GM19239 (cell line): ENCODE data around the gene BICD2.
"Not testable (repeated sequence)": the region's sequence is repeated elsewhere in the genome, so short reads cannot be mapped to it uniquely, and the experiment has no call there.

Experiments used
- DNase-seq: peaks from one replicate; pipeline ENCODE4 v3.0.0; 2011; ENCODE audit warnings: low spot score; ENCODE audit not compliant: insufficient read length
- FAIRE-seq: peaks from 2 replicates; lab custom pipeline; 2011; peaks lifted over from hg19 to GRCh38; lab: Jason Lieb, UNC

BICD2 gene

DNA sequence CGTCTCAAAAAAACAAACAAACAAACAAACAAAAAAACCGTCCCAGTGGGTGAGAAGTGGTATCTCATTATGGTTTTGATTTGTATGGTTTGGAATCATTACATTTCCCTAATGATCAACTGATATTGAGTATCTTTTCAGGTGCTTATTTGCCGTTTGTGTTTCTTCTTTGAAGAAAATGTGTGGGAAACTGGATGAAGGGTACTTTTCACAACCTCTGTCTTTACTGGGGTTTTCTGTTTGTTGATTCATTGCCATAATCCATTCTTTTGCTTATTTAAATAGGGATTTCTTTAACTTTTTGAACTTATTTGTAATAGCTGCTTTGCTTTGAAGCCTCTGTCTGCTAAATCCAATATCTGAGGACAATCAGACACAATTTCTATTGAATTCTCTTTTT, 9.2 kb upstream of the BICD2 start:
- DNase-seq (no peak), FAIRE-seq (no peak)

GRCh38 chr9:92771309-92771708, 6.7 kb upstream of the BICD2 start:
- no peak for FAIRE-seq
- DNase-seq = no peak

- FAIRE-seq (no peak), DNase-seq (no peak)
These were observed 5.8 kb upstream of the BICD2 start for GRCh38 chr9:92770360-92770995.

- no peak for DNase-seq
- FAIRE-seq = no peak
These were observed 5.3 kb upstream of the BICD2 start for GRCh38 chr9:92769990-92770359.

DNA sequence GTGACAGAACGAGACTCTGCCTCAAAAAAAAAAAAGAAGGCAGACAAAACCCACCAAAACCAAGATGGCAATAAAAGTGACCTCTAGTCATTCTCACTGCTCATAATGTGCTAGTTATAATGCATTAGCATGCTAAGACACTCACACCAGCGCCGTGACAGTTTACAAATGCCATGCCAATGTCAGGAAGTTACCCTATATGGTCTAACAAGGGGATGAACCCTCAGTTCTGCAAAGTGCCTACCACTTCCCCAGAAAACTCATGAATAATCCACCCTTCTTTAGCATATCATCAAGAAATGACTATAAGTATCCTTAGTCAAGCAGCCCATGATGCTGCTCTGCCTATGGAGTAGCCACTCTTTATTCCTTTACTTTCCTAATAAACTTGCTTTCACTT, 4.7 kb upstream of the BICD2 start:
- FAIRE-seq = no peak
- DNase-seq = no peak

GRCh38 chr9:92768816-92769215, 4.2 kb upstream of the BICD2 start:
- FAIRE-seq = not testable (repeated sequence)

GRCh38 chr9:92767066-92768054, 2.7 kb upstream of the BICD2 start:
- DNase-seq (no peak), FAIRE-seq (no peak)

More at GRCh38 chr9:92768816-92769215, 4.2 kb upstream of the BICD2 start:
- DNase-seq = not testable (repeated sequence)

GRCh38 chr9:92764988-92765936, 629 bp upstream of the BICD2 start:
- FAIRE-seq (peak; percentile 48), DNase-seq (peak; percentile 98)

DNA sequence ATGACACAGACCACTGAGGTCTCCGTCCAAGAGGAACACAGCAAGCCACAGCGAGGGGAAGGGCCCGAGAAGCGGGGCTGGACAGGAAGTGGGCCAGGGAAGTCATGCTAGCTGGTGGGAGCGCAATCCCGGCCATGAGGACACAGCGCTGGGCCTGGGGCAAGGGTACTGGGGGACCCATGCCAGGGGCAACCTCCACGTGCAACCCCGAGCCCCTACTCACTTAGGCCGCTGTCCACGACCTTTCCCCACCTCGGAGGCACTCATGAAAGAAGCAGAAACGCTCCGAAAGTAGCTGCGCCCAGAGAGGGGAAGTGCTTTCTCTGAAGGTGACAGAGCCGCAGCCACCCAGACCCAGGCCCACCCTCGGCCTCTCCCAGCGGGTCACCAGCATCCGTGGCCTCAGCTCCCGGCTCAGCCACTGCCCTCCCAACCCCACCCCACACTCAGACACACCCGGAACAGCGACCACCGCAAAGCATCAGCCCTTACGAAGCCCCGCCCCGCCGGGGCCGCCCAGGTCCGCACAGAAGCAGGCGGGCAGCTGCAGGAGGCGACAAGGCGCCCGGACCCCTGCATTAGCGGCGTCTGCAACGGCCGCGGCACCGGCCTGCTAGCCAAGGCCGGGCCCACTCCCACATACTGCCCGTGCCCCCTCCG, 782 bp downstream of the BICD2 start:
- peak; percentile 40 for DNase-seq
- peak; percentile 31 for FAIRE-seq

GRCh38 chr9:92762781-92763708, 1.6 kb downstream of the BICD2 start:
- DNase-seq (no peak), FAIRE-seq (no peak)

DNA sequence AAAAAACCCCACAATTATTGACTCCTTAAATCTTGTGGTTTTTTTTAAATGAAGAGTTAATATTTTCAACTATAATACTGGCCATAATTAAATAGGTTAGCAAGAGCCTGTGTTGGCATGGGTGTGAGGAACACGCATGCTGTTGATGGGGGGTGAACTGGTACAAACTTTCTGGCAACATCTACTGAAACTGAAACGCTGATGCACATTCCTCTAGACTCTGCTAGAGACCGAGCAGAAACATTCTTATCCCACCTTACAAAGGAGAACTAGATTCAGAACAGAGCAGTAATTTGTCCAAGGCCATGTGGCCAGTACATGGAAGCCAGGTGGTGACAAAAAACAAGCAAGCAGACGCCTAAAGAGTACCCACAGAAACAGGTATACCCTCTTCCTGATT, 2.4 kb downstream of the BICD2 start:
- FAIRE-seq (no peak), DNase-seq (no peak)

DNA sequence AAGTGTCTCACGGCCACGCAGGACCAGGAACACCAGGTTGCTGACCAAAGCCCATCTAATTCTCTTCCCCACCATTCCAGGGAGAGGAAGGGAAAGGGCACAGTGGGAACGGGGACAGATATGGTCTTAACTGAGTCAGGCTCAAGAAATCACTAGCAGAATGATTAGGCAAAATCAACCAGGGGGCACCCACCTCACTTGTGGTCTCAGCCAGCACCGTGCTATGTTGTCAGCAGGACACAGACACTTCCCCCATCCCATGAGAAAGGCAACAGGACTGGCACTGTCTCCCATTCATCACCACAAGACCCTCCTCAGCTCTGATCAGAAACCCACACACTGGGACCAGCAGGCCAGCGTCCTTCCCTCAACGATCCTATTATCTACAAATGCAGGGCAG, 2.9 kb downstream of the BICD2 start:
- FAIRE-seq = no peak

DNA sequence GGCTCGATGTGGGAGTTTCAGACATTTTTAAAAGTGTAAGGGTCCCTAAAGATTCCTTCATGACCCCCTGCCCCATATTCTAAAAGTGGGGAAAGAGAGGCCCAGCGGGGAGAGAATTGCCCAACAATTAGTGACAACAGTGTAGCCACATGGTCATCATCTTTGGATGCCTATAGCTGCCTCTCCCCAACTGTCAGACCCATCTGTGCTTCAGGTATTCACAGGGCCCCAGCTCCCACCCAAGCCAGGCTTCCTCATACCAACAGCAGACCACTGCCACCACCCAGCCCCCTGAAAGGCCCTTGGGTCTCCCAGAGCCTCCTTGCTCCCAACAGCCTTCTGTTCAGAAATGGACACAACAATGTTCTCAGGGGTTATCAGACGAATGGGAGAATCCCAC, 4.1 kb downstream of the BICD2 start:
- no peak for DNase-seq
- FAIRE-seq = no peak

More for the DNA sequence above, 2.9 kb downstream of the BICD2 start:
- DNase-seq = no peak

GRCh38 chr9:92760070-92760469, 4.6 kb downstream of the BICD2 start:
- DNase-seq = no peak
- FAIRE-seq = no peak

GRCh38 chr9:92759446-92759845, 5.2 kb downstream of the BICD2 start:
- FAIRE-seq (no peak), DNase-seq (no peak)

GRCh38 chr9:92756792-92757191, 7.8 kb downstream of the BICD2 start:
- DNase-seq (no peak), FAIRE-seq (no peak)

GRCh38 chr9:92754091-92754745, 10.4 kb downstream of the BICD2 start:
- no peak for DNase-seq
- FAIRE-seq = no peak

DNA sequence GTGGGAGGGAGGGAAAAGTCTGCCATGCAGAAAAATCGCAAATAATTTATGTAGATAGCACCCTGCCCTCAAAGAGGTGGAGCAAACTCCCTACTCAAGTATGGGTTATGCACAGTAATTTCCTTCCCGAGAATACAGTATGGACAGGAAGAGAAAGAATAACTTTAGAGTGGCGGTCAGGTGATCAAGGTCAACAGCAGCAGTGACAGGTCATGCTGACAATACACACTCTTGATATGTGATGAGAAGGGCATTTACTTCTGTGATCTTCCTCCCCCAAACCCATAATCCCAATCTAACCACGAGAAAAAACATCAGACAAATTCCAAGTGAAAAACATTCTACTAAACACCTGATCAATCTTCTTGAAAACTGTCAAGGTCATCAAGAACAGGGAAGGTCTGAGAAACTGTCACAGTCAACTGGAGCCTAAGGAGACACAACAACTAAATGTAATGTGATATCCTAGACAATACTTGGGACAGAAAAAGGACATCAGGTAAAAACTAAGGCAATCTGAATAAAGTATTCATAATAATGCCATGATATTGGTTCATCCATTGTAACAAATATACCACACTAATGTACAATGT, 11.7 kb downstream of the BICD2 start:
- DNase-seq = no peak
- no peak for FAIRE-seq
